Fibroblast of skin of back (primary cell): ENCODE measurements around the gene ALK.

Source experiments
- DNase-seq: peaks from one replicate; pipeline ENCODE4 v3.0.0-alpha.2; 2013

The ALK gene

DNA sequence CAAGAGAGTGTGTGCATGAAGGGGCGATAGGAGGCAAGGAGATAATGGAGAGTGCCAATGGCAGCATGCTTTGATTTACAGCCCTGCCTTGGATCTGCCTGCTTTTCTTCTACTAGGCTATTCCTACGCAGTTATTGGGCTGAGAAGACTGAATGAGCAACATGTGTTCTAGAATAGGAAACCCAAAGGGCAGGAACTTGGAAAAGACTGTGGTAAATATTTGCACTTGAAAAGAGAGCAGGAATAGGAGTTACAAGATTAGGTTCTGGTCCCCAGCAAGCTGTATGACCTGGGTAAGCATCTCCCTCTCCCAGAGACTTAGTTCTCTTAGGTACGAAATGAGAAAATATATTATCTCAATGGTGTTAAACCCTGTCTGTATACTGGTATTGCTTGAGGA, 438.5 kb downstream of the ALK start:
- no peak for DNase-seq

DNA sequence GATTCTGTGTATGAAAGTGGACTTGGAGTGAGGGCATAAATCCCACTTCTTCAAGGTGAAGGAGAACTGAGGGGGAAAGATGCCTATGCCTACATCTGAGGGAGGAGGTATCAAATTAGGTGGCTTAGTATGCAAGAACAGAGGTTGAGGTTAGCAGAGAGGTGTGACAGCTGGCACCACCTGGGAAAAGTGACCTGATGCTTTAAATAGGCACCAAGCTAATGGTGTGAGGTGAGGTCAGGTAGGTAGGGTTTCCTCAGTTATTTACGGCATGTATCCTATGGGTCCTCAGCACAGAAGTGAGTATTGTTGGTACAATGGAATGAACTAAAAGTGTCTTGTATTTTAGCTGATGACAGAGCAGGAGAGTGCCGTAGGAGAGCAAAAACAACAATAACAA, 439.0 kb downstream of the ALK start:
- DNase-seq, result no peak

DNA sequence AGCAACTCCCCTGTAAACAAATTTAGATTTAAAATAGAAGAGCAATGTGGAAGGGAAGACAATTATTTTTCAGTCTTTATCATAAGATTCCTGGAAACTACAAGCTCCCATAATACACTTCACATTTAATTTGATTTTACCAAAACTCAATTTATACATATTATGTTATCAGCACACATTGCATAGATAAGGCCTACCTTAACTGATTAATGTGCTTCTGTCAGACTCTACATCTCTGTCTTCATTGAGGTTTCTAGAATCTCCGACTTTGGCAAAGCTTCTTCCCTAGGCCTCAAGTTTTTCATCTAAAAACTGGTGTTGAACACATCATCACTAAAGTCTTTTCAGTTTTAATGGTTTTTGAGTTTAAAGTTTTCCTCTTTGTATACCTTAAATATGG, 440.1 kb downstream of the ALK start:
- no peak for DNase-seq

DNA sequence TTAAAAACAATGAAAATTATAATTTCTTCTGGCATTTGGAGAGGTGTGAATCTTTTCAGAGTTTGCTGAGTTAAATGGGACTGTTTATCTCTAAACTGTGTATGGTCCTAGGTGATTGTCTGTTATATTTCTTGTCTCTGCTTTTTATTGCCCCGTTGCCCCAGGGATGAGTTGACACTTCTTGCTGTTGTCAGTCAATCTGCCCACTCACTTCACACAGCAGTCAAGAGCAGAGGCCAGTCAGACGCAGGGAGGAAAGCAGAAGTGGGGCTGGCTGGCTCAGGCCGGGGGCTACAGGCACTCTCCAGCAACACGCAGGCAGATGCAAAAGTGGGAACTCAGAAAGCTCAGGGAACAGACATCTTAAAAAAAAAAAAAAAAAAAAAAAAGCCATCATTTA, 441.0 kb downstream of the ALK start:
- DNase-seq, result no peak

DNA sequence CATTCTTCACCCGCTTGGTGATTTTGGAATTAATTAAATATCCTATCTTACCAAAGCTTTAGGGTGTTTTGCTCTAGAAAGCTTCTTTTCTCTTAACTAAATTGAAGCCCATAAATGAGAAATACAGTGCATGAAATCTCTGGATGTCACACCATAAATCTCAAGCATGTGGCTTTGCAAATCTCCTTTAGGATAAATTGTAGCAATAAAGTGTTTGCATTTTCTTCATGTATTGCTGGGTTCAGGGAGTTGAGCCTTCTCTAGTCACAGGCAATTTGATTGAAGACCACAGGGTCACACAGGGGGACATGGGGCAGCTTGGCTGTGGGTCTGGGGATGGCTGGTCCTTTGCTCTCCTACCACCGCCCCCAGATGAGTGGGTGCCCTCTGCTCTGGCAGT, 442.0 kb downstream of the ALK start:
- no peak for DNase-seq

DNA sequence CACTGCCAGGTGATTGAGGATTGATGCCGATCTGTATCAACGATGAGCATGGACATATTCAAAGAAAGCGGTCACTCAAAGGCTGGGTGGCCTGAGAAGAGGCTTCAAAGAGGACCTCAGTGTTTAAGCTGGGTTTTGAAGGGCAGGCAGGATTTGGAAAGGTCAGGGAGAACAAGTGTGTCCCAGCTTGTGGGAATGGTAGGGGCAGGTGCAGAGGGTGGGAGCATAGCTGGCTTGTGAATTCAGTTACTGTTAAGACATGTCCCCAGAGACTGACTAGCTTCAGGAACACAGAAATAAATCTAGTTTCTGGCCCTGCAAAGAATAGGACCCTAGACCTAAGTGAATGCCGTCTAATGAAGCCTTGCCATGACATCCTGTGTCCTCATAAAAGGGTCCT, 442.7 kb downstream of the ALK start:
- no peak for DNase-seq

DNA sequence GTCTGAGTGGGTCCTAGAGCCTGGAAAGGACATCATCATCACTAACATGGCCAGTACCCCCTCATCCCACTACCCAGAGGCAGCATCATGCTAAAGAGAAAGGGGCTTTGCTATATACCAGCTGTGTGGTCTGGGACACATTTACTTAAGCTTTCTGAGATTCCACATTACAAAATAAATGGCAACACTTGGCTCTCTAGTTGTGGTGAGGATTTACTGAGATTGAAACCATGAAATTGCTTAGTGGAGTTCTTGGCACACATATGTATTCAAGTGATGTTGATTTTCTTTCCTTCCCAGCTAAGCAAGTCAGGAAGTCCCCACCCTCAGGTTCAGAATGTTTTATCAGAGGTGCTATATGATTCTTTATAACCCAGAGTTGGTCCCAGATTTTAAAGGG, 444.2 kb downstream of the ALK start:
- DNase-seq, result no peak

DNA sequence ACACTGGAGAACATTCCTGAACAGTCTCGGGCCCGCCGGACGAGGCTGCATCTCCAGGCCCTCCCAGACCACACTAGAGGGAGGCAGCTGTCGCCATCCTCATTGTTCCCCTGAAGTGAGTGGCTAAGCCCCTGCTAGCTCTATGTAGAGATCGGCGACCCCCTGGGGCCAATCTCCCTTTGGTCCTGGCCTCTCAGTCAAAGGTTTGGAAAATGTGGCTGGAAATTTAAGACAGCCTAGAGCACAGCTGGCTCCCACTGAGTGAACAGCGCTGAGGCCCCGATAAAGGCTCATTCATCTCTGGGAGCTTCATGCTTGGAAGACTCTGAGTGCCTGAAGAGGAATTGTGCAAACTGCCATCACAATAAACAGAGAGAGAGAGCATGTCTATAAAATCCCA, 445.9 kb downstream of the ALK start:
- no peak for DNase-seq

DNA sequence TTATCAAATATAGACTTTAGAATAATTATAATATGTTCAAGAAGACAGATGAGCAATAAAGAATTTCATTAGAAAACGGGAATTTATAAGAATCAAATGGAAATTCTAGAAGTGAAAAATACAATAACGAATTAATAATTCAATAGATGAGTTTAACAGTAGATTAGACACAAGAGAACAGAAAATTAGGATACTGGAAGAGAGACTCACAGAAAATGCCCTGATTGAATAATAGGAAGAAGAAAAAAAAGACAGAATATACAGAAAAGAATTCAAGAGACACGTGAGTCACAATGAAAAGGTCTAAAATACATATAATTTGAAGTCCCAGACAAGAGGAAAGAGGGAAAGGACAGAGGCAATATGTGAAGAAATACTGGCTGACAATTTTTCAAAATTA, 451.4 kb downstream of the ALK start:
- DNase-seq, result no peak

DNA sequence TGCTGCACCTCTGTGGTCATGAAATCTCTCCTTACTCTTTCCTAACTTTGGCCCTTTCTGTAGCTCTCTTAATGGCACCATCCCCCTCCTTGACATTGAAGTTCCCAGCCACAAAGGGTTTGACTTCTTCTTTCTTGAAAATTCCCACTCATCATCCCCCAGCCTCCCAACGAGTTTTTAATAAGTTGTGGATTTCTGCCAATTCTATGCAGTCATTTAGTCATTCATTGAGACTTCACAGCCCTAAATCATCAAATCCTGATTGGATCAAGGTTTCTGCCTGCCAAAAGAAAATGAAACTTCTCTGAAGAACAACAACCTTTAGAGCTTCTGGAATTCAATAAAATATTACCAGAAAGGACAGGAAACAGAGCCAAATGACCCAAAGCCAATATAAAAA, 451.9 kb downstream of the ALK start:
- peak; percentile 13 for DNase-seq

DNA sequence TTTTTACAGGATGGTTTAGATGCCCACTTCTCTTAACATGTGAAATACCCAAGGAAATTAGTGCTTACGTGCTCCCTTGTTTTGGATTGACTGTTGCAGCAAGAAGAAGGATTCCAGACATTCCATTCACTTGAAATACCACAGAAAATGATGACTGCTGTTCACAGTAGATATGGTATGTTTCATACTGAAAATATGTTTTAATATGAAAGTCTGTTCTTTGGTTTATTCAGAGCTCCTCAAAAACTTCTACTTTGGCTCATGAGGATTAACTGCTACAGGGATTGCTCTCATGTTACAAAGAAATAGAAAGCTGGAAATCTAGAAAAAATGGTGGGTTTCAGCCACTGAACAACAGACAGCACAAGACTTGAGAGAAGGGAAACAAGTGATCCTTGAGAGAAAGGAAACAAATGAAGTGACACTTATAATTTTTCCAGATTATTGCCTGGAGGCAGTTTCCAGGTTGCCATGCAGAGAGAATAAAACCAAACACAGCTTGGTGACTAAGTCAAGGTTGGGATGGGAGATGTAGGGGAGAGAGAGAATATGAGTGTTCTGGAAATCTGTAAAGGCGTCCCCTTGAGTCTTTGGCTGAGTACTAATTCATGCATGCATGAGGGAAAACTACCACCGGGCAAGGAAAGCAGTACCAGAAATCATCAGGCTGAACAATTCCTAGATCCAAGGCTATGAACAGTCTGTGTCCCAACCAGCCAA, 458.0 kb downstream of the ALK start:
- DNase-seq, result peak; percentile 95

DNA sequence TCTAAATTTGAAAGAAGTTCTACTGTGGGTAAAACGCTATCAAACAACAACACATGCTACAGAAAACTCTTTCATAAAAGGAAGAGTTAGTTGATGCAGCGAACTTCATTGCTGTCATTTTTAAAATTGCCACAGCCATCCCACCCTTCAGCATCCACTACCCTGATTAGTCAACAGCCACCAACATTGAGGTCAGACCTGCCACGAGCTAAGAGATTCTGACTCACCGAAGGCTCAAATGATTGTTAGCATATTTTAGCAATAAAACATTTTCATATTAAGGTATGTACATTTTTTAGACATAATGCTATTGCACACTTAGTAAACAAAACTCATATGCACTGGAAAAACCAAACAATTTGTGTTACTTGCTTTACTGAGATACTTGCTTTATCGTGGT, 459.1 kb downstream of the ALK start:
- peak; percentile 88 for DNase-seq

DNA sequence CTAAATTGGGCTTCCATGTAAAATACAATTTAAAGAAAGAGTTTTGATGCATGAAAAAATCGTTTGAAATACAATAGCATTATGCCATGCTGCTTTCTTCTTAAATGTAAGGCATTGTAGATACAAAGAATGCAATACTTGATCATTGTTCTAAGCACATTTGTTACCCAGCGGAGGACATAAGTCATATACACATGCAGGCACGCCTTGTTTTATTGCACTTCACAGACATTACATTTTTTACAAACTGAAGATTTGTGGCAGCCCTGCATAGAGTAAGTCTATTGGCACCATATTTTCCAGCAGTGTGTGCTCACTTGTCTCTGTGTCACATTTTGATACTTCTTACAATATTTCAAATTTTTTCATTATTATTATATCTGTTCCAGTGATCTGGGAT, 461.2 kb downstream of the ALK start:
- no peak for DNase-seq

DNA sequence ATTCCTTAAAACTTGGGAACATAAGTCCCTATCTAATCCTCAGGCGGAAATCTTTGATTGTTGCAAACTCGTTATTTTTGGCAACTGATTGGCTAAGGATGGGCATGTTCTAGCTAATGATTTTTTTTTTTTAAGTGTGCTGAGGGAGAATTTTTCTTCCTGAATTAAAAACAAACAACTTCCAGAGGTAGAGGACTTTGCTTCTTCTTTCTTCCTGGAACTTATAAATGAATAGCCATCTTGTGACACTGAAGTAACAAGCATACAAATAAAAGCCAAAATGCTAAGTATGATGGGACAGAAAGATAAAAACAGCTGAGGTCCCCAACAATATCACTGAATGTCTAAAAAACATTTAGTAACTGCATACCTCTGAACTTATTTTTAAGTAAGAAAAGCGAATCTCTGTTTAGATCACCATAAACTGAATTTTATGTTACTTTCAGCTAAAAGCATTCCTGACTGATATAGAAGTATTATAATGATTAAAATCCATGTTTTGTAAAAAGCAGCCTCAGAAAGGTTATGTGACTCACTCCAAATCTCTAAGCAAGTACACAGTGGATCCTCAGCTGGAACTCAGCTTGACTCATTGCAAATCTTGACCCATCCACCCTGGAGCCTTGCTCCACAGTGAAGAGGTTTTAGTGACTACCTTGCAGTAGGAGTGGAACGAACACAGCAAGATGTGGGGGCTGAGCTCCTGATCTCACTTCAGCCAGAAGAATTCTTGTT, 461.8 kb downstream of the ALK start:
- peak; percentile 75 for DNase-seq

DNA sequence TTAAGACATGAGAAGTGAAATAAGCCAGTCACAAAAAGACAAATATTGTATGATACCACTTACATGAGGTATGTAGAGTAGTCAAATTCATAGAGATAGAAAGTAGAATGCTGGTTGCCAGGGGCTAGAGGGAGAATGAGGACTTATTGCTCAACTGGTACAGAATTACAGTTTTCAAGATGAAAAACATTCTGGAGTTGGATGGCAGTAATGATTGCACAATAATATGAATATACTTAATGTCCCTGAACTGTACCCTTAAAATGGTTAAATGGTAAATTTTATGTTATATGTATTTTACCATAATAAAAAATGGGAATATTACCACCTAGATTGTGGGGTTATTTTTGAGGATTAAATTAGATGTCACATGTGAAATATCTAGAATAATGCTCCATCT, 465.0 kb downstream of the ALK start:
- no peak for DNase-seq

DNA sequence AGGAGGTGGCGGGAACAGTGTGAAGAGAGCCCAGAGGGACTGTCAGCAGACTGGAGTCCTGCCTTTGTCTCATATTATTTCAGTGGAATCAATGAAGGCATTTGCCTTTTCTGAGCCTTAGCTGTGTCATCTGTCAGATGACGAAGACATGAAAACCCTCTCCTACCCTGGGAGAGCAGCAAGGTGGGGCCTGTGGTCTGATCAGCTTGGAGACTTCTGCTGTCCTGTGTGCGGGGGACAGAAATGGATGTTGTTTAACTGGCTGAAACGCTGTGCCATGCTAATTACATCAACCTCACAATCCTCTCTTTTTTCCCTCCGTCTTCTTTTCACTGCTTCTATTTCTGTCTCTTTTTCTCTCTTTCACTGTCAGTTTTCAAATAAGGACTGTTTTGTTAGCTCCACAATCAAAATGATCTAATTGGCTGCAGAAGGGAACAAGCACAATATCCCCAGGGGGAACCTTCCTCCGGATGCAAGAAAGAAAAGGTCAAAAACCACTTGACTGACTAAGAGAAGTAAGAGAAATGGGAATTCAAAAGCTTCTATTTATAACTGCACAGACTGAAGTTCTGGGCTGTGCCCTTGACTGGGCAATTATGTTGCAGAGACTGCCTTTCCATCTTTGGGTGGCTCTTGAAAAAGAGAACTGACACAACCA, 466.1 kb downstream of the ALK start:
- peak; percentile 53 for DNase-seq

DNA sequence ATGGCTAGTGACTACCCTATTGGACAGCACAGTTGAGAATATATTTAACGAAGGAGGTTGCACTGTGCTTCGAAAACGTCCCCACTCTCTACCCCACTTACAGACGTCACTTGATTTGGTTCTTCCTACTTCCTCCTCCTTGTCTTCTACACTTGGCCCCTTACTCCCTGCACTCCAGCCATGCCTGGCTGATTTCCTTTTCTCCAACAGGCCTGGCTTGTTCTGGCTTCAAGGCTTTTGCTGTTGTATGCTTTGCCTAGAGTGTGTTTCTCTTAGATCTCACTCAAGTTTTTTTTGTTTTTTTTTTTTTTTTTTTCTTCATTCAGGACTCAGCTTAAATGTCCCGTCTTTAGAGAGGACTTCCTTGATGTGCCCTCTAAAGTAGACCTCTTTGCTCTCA, 469.4 kb downstream of the ALK start:
- DNase-seq, result no peak

DNA sequence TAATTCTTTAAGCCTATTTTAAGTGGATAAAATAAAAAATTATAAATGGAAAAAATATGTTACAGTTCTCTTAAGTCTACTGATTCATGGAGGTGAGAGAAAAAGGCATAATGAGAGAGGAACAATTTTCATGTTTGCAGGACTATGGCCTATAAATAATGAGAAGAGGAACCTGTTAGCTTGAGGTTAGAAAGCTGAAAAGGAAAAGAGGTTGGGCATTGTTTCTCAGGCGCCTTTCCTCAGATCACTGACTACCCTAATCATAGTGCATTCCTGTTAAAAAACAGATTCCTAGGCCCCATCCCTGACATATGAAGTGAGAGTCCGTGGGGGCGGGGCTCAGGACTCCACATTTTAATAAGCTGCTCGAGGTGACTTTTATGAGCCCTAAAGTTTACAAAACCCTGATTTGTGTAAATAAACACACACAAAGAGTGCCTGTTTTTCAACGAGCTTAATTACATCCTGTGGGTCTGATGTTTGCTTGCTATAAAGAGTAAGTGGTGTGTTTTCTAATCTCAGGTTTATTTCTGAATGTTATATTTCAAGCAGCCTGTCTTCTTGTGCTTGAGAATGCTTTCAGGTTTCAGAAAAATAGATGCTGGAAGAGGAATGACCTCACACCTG, 470.7 kb downstream of the ALK start:
- DNase-seq, result no peak

DNA sequence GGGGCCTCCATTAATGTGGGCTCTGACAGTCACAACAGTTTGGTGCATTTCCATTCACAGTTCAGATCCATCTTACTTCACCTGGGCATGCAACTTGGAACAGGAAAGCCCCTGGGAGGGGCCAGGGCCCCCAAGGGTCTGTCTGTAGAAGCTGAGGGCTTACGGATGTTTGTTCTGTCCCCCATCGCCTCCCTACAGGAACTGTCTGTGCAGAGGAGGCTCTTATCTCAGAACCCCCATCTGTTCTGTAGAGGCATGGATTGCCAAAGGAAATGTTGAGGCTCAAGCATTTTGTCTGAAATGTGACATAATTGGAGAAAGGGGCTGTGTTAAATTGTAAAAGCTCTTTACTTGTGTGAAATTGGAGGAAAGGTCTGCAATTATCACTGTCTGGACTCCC, 471.9 kb downstream of the ALK start:
- no peak for DNase-seq

DNA sequence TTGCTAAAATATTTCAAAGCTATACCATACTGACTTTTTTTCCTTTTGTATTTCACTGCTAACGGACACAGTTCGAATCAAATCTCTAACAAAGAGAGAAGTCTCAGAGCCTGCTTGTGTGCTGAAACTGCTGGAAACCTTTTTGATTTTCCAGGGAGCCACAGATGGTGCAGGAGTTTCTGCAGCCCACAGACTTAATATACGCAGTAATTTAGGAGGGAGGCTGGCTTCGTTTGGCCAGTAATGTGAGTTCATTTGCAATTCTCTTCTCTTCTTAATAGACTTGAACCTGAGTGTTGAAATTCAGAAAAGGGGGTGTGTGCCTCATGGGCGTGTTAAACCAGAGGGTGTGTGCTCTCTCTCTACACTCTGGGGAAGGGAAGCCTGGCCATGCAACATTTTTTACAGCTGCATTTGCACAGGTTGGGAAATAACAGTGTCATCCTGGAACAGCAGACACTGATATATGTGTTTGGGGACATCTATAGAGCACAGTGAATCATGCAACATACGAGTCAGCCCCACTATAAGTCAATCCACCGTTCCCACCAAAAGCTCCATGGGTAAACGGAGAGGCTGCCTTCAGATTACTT, 473.2 kb downstream of the ALK start:
- DNase-seq, result no peak

DNA sequence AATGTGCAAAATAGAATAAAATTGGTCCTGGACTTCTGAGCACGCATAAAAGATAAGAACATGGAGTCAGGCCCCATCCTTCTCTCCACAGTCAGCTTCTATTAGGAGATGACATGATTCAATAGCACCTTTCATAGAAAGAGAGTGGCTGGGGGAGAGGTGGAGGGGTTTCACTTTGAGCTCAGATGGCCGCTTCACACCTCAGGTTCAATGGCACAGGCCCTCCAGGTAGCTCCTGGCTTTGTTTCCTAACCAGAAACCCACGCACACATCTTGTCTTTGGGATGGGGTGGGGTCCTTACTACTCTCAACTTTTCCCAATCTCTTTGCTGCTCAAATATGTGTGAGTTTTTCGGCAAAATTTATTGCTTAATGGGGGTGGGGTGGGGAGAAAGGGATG, 473.9 kb downstream of the ALK start:
- no peak for DNase-seq

DNA sequence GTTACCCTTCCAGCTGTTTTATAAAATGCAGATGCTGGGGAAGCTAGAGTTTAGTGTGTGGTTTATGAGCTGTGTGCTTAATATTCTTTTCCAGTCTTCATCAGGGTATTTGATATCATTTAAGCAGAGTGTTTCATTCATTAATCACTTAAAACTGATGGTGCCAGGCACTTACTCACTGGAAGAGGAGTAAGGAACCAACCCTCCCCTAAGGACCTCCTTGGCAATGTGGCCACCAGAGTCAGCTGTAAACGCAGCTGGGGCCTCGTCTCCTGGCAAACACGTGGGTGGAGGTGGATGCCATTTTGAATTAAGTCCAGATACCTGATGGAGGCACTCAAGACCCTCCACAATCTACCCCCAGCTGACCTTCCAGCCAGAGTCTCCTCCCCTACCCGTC, 474.5 kb downstream of the ALK start:
- DNase-seq, result no peak

DNA sequence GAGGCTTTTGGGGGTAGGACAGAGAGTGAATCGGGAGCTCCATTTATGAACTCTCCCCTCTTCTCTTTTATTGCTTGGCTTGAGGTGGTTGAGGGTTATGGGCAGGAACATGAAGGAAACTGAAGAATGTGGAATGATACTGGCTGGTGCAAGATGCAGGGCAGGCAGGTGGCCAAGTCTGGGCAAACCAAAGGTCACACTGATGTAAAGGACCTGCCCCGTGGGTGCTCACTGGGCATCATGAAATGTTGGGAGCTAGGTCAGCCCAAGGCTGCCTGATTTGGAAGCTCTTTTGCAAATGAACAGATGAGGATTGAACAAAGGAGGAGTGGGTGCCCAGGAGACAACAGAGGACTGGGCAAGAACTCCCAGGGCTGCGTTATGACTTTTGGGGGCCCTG, 477.2 kb downstream of the ALK start:
- DNase-seq, result no peak
